ENCODE data around the gene PHF2. TPM values are rescaled to one million over a fixed set of nuclear protein-coding genes. Genes with fewer than 3 reads are reported as not detected.

Gene PHF2
- total and polyA plus RNA-seq, 9 of the 15 experiments (the other 6 are each of a cell fraction or from before 2014, with no cell fraction given), result 0.37 to 14.4 (median 8.1) TPM

DNA sequence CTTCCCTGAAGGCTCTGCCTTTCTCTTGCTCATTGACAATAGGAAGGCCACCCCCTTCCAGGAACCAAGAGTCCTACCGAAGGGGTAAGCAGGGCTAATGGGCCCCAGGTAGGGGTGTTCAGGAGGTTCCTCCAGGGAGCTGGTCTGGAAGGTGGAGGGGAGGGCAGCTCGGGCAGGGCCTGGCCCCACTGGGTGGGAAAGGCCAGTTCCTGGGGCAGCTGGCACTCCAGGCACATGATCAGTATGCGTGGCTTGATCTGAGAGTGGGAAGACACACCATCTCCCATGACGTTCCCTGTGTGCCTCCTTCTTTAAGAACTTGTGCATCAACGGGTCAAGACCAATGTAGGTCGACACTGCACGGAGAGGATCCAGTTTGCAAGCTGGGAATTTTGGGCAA is 149.8 kb downstream of the PHF2 start (continued):
- TF ChIP-seq CHD7 (IDR thresholded peaks at IDR 0.05; ENCODE audit: low read depth, low read length) (no peak), ZNF217 (CRISPR knock-in tag; IDR thresholded peaks at IDR 0.05) (no peak), FOS (IDR thresholded peaks at IDR 0.05; ENCODE audit: extremely low read depth, insufficient read length) (no peak), TEAD4 (IDR thresholded peaks at IDR 0.05; ENCODE audit: low read length) (no peak), TEAD4 (CRISPR knock-in tag; IDR thresholded peaks at IDR 0.05; ENCODE audit: borderline replicate concordance) (no peak), IRF2 (CRISPR knock-in tag; IDR thresholded peaks at IDR 0.05) (no peak), CXXC5 (CRISPR knock-in tag; IDR thresholded peaks at IDR 0.05) (no peak), HSF4 (CRISPR knock-in tag; IDR thresholded peaks at IDR 0.05; ENCODE audit: borderline replicate concordance) (no peak), ELF1 (tag; IDR thresholded peaks at IDR 0.05) (no peak), KLF1 (tag; IDR thresholded peaks at IDR 0.05) (no peak), FOXA3 (CRISPR knock-in tag; conservative IDR thresholded peaks at IDR 0.05 in 1 of 2, IDR thresholded peaks at IDR 0.05 in 1 of 2) (no peak)
- TF ChIP-seq, protein P1, sequence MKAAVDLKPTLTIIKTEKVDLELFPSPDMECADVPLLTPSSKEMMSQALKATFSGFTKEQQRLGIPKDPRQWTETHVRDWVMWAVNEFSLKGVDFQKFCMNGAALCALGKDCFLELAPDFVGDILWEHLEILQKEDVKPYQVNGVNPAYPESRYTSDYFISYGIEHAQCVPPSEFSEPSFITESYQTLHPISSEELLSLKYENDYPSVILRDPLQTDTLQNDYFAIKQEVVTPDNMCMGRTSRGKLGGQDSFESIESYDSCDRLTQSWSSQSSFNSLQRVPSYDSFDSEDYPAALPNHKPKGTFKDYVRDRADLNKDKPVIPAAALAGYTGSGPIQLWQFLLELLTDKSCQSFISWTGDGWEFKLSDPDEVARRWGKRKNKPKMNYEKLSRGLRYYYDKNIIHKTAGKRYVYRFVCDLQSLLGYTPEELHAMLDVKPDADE (conservative IDR thresholded peaks at IDR 0.05; ENCODE audit: control insufficient read depth, low read depth, low read length), result no peak
